ENCODE data around the gene EPB41.

EPB41 gene

GRCh38 chr1:28894785-28895184 is 19.6 kb upstream of the EPB41 start:
- TF ChIP-seq REST (IDR thresholded peaks at IDR 0.05; ENCODE audit: insufficient read depth in 1 of 2, low read depth in 2 of 2, low read length in 2 of 2) (no peak), FOXP2 (optimal IDR thresholded peaks at IDR 0.05; ENCODE audit: borderline replicate concordance, extremely low read depth, extremely low read length, insufficient read depth) (no peak), TAF1 (IDR thresholded peaks at IDR 0.05; ENCODE audit: borderline replicate concordance, insufficient read depth, low read length) (no peak), POLR2AphosphoS5 (IDR thresholded peaks at IDR 0.05; ENCODE audit: low read depth, low read length) (no peak), SIN3A (IDR thresholded peaks at IDR 0.05; ENCODE audit: borderline replicate concordance, insufficient read depth, low read length) (no peak)

DNA sequence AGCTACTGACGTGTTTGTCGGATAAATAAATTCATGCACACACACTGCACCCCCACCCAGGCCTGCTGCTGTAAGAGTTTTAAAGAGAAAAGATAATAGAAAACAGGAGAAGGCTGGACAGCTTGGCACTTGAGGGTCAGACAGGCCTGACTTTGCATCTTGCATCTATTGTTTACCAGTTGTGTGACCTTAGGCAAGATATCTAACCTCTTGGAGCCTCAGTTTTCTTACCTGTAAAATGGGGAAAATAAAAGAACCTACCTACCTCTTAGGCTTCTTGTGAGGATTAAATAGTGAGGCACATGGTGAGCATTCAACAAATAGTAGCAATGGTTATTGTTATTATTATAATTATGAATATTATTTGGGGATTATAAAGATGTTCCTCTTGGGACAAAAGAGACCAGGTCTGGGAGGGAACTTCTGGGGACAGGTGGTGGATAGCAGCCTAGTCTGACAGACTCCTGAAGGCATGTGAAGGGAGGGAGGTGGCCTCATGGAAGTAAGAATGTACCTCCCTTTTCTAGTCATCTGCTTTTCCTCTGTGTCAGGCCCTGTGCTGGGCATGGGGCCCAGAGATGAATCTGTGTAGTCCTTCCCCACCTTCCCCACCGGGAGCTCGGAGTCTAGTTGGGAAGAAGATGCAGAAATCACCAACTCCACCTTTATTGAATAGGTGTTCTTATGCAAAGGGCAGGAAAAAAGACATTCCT is 18.3 kb upstream of the EPB41 start:
- TF ChIP-seq FOXP2 (optimal IDR thresholded peaks at IDR 0.05; ENCODE audit: borderline replicate concordance, extremely low read depth, extremely low read length, insufficient read depth) (no peak), SIN3A (IDR thresholded peaks at IDR 0.05; ENCODE audit: borderline replicate concordance, insufficient read depth, low read length) (no peak), REST (IDR thresholded peaks at IDR 0.05; ENCODE audit: insufficient read depth in 1 of 2, low read depth in 2 of 2, low read length in 2 of 2) (no peak), POLR2AphosphoS5 (IDR thresholded peaks at IDR 0.05; ENCODE audit: low read depth, low read length) (no peak), TAF1 (IDR thresholded peaks at IDR 0.05; ENCODE audit: borderline replicate concordance, insufficient read depth, low read length) (no peak)

GRCh38 chr1:28896609-28896986 is 17.8 kb upstream of the EPB41 start:
- TF ChIP-seq POLR2AphosphoS5 (IDR thresholded peaks at IDR 0.05; ENCODE audit: low read depth, low read length), result no peak
- no peak for TF ChIP-seq REST (IDR thresholded peaks at IDR 0.05; ENCODE audit: insufficient read depth in 1 of 2, low read depth in 2 of 2, low read length in 2 of 2)

GRCh38 chr1:28897789-28898188 is 16.6 kb upstream of the EPB41 start:
- TF ChIP-seq POLR2AphosphoS5 (IDR thresholded peaks at IDR 0.05; ENCODE audit: low read depth, low read length) (no peak), REST (IDR thresholded peaks at IDR 0.05; ENCODE audit: insufficient read depth in 1 of 2, low read depth in 2 of 2, low read length in 2 of 2) (no peak), FOXP2 (optimal IDR thresholded peaks at IDR 0.05; ENCODE audit: borderline replicate concordance, extremely low read depth, extremely low read length, insufficient read depth) (no peak), TAF1 (IDR thresholded peaks at IDR 0.05; ENCODE audit: borderline replicate concordance, insufficient read depth, low read length) (no peak), SIN3A (IDR thresholded peaks at IDR 0.05; ENCODE audit: borderline replicate concordance, insufficient read depth, low read length) (no peak)

DNA sequence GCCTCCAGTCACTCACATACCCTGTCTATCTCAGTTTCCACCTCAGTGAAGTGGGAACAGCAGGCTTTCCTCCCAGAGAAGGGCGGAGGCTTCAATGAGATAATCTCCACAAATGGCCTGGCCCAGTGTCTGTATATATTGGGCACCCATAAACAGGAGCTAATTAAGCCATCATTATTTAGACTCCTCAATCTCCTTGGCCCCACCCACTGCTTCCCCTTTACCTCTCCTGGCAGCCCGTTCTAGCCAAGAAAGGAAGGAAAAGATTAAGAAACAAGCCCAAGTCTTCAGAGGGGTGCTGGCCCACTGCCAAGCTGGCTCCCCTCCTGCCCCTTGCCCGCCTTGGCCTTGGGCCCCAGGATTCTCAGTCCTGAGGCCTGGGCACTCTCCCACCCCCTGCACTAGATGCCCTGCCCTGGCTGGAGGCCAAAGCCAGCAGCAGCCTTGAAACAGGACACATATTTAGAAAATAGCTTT is 15.9 kb upstream of the EPB41 start:
- TF ChIP-seq TAF1 (IDR thresholded peaks at IDR 0.05; ENCODE audit: borderline replicate concordance, insufficient read depth, low read length) (no peak), SIN3A (IDR thresholded peaks at IDR 0.05; ENCODE audit: borderline replicate concordance, insufficient read depth, low read length) (no peak), FOXP2 (optimal IDR thresholded peaks at IDR 0.05; ENCODE audit: borderline replicate concordance, extremely low read depth, extremely low read length, insufficient read depth) (no peak), REST (IDR thresholded peaks at IDR 0.05; ENCODE audit: insufficient read depth in 1 of 2, low read depth in 2 of 2, low read length in 2 of 2) (no peak), POLR2AphosphoS5 (IDR thresholded peaks at IDR 0.05; ENCODE audit: low read depth, low read length) (no peak)
